Fibroblast of upper back skin (primary cell): ENCODE data around the gene RPL22.

Experiments used
- DNase-seq: peaks from one replicate; pipeline ENCODE4 v3.0.0-alpha.2; 2013

The RPL22 gene

DNA sequence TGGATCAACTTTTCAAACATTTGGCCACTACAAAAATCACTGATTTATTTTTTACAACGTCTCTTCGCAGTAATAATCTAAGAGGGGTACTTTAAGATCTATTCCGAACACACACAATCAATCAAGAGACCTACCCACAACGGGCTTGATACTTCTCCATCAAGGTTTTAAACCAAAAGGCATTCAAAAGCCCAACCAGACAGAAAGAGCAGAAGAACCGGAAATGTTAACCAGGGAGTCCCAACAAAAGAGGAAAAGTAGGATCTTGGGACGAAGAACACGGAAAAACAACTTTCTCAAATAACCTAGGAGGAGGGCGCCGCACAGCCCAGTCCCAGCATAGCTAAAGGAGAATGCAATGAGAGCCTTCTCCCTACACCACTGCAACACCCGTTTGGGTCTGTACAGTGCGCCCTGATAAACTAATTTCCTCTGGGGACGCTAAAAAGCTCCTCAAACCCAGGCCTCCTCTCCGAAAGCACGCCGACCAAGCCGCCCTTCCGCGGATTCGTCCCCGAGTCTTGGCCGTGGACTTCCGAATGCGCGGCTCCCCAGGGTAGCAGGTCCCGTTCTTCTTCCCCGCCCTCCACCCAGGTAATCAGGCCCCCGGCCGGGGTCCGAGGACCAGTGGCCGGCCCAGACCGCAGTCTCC is 623 bp downstream of the RPL22 start:
- no peak for DNase-seq

DNA sequence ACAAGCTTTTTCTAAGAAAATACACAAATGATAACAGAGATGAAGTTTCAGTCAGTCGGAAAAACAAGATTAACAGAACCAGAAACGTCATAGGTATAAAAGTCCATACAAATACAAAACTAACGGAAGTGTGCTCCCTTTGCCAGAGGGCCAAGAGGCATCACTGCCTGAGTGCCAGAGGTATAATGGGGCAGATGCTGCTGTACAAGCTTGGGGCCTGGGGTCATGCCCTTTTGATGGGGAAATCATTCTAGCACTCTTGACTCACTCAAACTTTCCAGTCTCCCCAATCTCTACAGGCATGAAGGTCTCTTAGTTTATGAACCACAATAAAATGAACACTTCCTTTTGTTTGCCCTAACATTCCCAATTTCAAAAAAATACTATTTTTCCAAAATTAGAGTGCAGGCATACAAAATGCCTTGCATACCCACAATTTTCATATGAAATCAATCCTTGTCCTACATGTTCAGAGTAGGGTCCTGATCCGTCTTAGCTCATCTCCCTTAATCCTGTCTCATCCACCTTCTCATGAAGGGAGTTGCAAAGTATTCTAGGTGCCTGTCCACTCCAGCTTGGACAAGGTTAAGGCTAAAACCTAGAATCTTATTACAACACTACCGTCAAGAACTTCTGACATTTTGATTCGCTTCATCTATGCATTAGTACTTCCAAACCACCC is 1.5 kb downstream of the RPL22 start:
- DNase-seq = no peak

DNA sequence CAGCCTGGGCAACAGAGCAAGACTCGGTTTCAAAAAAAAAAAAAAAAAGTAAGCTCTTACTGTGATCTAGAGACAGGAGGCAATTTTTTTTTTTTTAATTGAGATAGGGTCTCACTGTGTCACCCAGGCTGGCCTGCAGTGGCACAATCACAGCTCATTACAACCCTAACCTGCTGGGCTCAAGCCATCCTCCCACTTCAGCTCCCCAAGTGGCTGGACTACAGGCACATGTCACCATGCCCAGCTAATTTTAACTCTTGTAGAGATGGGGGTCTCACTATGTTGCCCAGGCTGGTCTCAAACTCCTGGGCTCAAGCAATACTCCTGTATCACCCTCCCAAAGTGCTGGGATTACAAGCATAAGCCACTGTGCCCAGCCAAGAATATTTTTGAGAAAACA is 7.4 kb downstream of the RPL22 start:
- no peak for DNase-seq

DNA sequence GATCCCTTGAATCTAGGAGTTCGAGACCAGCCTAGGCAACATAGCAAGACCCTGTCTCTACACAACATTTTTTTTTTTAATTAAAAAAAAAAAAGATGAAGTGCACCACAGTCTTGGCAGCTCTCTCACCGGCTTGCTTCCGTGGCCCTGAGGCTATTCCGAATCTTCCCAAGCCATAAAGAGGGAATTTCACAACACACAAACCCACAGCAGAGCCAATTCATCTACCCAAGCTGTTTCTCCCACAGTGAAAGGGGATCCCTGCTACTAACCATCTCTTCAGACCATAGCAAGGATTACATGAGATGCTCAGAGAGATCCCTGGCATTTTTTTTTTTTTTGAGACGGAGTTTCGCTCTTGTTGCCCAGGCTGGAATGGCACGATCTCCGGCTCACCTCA is 10.9 kb downstream of the RPL22 start:
- no peak for DNase-seq

DNA sequence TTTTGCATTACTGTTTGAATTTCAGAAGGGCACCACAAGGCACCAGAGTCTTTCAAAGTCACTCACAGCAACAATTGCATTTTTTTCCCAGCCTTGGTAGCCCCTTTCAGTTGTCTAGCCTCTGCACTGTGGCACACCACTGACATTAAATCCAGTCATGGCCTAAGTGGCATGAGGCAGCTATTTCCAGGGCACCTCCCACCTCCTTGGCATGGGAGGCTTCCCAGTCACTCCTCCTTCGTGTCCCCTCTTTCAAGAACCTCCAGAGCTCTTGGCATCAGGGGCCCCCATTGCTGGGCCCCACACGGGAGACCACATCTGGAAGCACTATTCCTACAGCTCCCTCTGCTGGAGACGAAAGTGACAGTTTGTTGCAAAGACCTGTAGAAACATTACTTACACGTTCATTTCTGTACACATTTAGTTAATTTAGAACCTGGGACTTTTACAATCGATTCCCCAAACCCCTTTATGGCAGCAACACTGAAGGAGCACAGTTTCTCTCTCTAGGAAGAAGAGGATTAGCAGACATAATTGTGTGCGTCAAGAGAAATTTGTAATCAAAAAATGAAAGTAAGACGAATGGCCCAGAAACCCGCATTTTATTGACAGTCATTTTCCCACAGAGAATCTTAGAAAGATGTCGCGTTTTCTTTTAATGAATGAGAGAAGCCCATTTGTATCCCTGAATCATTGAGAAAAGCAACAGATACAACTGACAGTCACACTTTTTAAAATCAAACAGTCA is 13.6 kb downstream of the RPL22 start:
- DNase-seq = peak; percentile 36

DNA sequence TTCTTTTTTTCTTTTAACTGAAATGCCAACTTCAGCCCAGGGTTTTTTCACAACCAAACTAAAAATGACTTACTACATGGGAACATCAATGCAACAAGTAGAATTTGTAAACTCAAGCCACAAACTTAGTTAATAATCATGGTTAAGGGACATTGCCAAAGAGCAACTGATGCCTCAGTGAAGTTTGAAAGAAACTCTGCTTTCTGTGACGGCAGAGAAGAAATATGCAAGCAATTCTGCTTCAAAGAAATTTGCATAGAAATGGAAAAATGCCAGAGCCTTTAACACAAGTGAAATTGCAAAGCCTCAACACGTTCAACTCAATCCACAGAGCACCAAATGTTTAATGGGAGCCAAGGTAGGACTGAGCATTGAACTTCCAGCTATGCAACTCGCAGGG is 14.2 kb downstream of the RPL22 start:
- peak; percentile 88 for DNase-seq

DNA sequence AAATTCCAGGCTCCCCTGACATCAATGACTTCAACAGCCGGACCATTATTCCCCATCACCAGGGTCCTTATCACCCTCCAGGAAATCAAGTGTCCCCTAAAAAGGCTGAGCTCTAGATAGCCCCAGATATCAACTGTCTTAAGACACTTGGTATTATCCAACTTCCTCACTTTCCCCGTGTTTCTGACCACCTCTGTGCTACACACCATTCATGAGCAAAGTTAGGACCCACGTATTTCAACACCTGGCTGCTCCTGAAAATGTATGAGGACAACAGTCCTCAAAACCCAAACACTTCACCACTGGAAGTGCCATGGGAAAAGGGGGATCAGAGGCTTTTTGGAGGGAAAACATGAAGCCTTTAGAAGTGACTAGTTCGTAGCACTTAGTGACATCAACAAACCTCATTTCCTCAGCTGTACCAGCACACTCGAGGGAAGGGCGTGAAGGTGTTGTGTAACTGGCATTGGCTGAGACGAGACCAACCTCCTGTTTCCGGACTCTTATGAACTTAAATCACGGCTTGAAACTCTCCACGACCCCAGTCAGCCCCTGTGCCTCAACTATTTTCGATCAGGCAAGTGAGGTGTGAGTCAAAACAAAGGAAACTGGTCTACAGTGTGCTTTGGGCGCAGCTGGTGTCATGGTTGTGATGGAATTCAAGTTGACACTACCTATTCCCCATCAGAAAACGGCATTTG is 15.2 kb downstream of the RPL22 start:
- DNase-seq = no peak

DNA sequence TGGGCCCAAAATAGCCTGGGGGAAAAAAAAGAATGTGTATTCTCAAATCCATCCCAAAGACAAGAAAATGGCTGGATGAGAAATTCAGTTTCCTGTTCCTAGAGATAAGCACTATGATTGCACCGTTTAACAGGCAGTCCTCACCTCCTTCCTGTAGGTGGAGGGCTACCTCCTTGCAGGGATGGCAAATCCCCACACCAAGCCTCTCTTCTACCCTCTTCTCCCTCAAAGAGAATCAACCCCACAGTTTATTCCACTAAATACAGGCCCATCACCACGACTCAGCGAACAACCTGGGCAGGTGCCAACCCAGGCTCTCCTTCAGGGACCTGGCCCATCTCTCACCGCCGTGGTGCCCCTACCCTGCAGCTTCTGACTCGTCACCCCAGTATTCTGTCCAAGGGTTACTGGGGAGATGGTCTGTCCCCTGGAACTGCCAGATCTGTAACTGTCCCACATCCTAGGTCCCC is 15.8 kb downstream of the RPL22 start:
- peak; percentile 17 for DNase-seq

DNA sequence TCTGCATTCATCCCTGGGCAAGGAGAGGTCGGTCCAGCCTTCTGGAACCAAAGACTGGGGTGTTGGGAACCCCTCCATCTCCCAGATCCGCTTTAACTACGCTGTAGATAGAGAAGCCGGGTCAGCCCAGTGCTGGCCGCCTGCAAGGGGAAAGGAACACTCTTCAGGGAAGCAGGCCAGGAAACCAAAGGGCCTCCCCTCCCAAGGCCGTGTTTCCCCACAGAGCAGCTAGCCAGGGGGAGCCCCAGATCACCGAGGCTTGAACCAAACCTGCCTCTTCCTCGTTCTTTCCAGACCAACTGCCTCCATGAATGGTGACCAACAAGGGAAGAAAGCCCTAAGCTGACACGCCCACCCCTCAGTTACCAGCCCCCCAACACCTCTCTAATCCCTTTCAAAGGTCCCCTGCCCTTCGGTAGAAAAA is 18.0 kb downstream of the RPL22 start:
- peak; percentile 14 for DNase-seq

DNA sequence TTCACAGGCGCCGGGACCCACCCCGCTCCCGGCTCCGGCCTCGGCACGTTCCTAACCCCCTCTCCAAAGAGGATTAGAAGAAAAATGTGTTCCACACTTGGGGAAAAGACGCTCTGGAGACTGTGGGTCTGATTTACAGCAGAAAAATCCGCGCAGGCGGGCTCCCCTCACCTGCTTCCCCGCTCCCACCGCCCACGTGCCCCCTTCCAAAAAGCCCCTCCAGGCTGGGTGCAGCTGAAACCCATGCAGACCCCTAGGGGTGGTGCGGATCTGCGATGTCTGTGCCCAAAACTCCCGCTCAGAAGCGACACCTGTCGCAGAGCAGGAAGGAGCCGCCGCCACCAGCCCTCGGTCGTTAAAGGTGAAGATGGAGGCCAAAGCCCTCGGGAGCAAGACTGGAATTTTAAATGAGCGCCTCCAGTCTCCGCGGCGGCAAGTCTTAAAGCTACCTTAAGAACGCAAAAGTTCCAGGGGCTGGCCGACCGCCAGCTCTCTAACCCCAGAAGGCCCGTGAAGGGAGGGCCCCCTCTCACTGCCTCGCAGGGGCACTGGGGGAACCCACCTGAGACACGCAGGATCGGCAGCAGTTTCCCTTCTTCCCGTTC is 18.6 kb downstream of the RPL22 start:
- DNase-seq = no peak

DNA sequence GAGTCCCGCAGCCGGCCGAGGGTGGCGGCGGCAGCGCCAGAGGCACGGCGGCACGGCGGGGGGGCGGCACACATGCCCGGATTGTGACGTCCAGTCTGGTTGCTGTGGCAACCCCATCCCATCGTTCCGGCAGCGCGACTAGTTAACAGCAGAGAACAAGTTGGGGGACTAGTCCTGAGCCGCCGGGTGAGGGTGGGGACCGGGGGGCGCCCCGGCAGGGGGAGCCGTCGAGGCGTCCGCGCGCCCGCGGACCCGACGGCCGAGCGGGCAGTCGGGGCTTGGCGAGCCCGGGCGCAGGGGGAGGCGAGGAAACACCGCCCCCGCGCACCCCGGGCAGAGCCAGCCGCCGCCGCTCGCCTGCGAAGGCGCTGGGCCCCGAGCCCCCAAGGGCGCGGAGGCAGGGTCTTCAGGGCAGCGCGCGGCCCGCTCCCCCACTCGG is 19.1 kb downstream of the RPL22 start, which contains the start of gene CHD5:
Gene CHD5 (minus strand): TSS at position 54 of the 439 bp plus-strand sequence. CDS start 298 bp downstream, outside the sequence.
- no peak for DNase-seq

DNA sequence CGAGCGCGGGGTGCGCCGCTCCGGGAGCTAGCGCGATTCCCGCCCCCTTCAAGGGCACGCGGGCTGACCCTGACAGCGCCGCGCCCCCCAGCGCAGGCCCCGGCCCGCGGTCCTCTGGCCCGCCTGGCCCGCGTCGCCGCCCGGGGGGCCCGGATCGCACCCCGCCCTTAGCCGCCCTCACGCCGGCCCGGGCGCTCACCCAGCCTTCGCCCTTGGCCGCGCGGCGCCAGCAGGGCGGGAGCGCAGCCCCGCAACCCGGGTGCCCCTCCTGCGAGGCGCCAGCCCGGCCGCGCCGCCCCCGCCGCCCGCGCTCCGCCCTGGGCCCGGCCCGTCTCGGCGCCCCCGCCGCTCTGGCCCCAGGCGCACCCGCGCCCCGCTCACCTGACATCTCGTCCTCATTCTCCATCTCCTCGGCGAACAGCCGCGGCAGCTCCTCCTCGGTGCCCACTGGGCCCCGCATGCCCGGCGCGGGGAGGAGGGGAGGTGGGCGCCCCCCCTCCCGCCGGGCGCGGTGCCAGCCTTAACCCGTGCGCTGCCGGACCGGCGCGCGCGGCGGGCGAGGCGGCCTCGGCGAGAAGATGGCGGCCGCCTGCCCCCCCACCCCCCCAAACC is 19.7 kb downstream of the RPL22 start:
- DNase-seq = no peak

DNA sequence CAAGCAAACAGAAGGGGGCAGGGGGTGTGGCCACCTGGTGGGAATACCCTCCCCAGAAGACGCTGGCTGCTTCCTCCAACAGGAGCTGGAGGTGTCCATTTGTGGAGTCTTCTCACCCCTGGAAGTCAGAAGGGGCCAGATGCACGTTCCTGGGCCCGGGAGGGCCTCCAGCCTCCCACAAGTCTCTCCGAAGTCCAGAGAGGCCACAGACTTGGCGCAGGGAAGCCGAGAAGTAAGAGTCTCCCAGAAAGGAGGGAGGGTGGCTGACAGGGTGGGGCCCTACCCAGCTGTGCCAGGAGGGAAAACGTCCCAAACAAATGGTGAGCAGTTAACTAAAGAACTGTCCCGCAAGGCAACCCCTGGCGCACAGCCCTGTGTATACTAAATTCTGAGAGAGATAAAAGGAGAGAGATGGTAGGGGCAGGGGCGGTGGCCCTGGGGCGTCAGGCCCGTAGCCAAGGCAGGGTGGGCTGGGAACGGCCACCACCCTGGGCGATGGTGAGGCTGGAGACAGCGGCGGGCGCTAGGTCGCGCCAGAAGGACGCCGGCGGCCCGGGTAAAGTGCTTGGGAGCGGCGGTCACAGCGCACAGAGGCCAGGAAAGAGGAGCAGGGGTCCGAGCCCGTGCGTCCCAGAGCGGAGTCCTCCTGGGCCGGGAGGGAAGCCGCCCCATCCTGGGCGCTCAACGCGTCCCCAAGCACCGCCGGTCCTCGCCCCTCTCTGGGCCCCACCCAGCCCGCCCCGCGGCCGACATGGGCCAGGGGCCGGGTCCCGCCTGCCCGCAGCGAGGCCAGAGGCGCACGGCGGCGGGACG is 20.4 kb downstream of the RPL22 start:
- no peak for DNase-seq

DNA sequence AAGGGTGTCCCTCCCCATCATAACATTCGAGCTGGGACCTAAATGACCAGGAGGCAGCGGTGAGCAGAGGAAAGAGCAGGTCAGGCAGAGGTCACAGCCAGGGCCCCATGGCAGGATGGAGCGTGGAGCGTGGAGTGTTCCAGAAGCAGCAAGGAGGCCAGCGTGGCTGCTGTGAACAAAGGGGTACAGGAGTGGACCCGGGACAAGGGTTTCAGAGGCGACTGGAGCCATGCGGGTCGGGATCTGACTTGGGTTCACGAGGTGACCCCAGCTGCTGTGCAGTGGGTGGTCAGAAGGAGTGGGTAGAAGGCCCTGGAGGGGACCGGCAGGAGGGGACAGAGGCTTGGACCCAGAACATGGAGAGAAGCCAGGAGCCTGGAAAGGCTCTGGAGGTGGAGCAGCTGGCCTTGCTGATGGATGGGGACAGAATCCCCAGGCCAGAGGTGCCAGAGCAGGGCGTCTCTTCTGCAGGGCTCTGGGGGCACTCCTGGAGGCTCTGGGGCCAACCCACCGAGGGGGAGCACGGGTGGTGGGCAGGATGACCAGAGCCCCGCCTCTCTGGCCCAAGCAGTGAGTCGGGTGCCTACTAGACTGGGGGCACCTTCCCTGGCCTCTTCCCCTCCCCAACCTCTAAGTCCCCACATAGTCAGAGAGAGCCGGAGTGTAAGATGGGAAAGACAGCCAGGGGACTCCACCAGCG is 21.6 kb downstream of the RPL22 start:
- no peak for DNase-seq

DNA sequence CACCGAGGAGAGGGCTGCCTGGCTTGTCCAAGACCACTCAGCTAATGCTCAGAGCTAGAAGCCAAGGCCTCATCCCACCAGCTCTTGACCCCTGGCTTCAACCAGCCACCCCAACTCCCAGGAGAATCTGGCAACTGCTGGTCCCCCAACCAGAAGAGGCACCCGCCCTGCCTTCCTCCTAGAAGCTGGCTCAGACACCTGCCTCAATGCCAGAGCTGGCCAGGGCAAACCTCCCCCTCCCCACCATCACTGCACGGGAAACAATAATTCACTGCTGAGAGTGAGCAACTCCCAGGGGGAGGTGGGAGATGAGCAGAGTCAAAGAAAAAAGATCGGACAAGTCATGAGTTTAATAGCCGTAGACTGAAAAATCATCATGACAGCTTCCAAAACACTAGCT is 22.6 kb downstream of the RPL22 start:
- no peak for DNase-seq

DNA sequence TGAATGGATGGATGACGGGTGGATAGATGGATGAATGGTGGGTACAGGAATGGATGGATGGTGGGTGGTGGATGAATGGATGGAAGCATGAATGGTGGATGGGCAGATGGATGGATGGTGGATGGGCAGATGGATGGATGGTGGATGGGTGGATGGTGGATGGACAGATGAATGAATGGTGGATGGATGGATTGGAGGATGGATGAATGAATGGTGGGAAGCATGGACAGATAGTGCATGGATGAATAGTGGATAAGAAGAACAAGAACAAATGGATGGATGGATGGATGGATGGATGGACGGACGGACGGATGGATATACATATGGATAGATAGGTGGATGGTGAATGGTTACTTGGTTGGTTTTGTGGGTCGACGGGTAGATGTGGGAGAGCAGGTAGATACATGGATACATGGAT is 24.0 kb downstream of the RPL22 start:
- no peak for DNase-seq

DNA sequence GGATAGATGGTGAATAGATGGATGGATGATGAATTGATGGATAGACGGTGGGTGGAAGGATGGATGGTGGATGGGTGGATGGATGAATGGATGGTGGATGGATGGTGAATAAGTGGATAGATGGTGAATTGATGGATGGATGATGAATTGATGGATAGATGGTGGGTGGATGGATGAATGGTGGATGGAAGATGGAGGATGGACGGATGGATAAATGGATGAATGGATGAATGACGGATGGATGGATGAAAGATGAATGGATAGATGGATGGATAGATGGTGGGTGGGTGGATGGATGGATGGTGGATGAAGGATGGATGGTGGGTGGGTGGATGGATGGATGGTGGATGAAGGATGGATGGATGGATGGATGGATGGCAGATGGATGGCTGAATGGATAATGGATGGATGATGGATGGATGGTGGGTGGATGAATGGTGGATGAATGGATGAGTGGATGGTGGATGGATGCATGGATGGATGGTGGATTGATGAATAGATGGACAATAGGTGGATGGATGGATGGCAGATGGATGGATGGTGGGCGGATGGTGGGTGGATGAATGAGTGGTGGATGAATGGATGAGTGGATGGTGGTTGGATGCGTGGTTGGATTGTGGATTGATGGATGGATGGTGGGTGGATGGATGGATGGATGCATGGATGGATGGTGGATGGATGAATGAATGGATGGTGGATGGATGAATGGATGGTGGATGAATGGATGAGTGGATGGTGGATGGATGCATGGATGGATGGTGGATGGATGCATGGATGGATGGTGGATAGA is 24.6 kb downstream of the RPL22 start:
- no peak for DNase-seq

DNA sequence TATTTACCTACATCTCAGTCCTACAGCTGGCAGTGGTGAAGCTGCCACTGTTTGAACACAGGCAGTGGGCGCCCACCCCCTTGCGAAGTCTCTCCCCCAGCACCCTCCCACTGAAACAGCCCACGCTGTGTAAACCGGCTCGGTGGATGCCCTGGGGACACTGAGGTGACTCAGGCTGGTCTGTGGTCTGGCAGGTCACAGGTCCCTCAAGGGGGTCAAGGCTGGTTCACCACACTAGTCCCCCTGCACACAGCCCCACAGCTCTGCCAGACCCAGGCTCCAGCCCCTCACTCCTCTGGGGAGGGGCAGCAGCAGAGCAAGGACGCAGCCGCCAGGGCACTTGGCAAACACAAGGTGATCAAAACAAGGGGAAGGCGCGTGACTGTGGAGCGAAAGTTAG is 26.8 kb downstream of the RPL22 start:
- no peak for DNase-seq

DNA sequence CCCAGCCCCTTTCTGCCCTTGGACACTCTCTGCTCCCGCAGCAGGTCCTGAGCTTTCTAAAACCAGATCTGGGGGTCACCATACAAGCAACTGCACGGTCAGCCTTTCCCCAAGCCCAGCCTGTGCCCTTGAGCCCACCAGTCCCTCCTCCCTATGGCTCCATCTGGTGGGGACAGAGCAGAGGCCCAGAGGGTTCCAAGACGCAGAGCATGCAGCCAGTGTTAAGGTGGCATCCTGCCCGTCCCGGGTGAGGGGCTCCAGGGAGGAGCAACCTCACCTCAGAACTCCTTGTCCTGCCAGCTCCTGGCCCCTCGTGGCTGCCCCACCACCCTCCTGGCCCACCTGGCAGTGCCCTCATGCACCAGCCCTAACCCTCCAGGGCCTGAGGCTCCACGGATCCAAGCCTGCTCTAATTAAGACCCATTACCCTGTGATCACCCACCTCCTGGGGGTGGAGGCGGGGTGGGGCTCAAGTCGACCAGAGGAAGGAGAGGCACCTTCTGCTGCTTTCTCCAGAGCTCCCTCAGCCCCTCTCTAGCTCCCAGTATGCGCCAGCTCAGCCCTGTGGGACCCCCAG is 27.8 kb downstream of the RPL22 start:
- DNase-seq = no peak
